Testis (tissue), 2 donors: ENCODE measurements around the gene METAP1D.

Experiments used
- POLR2A ChIP-seq: fragments of 450-650 bp; IDR thresholded peaks from one replicate; pipeline ENCODE4 v1.6.1; 2017; ENCODE audit warnings: antibody characterized with exemption, mild to moderate bottlenecking, moderate library complexity
- TF ChIP-seq, protein P1 (sequence below), 3 experiments: fragments of 450-650 bp in 2 of 3; fragments of 200-600 bp in 1 of 3; sonication (generic) in 1 of 3; IDR thresholded peaks; one replicate each; pipeline ENCODE4 v1.5.1; 2016 to 2019; ENCODE audit warnings: antibody characterized with exemption in 3 of 3, mild to moderate bottlenecking in 2 of 3, moderate library complexity in 1 of 3

DNA sequence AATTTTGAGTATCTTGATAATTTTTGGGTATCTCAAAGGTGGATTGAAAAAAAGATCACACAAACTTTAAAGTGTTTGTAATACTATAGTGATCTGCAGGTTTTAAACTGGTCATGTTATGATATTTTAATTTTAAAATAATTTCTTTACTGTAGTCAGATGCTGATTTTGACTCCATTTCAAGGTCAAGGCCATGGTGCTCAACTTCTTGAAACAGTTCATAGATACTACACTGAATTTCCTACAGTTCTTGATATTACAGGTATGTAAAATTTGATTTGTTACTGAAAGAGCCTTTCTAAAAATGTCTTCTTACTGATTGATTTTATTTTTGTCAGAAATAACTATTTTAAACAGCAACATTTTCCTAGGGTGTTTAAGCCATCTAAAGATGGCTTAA lies 33.1 kb upstream of the METAP1D start:
- TF ChIP-seq, protein P1, sequence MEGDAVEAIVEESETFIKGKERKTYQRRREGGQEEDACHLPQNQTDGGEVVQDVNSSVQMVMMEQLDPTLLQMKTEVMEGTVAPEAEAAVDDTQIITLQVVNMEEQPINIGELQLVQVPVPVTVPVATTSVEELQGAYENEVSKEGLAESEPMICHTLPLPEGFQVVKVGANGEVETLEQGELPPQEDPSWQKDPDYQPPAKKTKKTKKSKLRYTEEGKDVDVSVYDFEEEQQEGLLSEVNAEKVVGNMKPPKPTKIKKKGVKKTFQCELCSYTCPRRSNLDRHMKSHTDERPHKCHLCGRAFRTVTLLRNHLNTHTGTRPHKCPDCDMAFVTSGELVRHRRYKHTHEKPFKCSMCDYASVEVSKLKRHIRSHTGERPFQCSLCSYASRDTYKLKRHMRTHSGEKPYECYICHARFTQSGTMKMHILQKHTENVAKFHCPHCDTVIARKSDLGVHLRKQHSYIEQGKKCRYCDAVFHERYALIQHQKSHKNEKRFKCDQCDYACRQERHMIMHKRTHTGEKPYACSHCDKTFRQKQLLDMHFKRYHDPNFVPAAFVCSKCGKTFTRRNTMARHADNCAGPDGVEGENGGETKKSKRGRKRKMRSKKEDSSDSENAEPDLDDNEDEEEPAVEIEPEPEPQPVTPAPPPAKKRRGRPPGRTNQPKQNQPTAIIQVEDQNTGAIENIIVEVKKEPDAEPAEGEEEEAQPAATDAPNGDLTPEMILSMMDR (IDR thresholded peaks at IDR 0.05), result no peak
- no peak for TF ChIP-seq POLR2A
